HG03280 (cell line): ENCODE data around the gene ANKRD53.

Experiments
- ATAC-seq: cut with Tn5 transposase; IDR thresholded peaks from one replicate; pipeline ENCODE4 v1.9.1; 2021; ENCODE audit warnings: mild to moderate bottlenecking, moderate library complexity; ENCODE audit not compliant: unreplicated experiment

The ANKRD53 gene

DNA sequence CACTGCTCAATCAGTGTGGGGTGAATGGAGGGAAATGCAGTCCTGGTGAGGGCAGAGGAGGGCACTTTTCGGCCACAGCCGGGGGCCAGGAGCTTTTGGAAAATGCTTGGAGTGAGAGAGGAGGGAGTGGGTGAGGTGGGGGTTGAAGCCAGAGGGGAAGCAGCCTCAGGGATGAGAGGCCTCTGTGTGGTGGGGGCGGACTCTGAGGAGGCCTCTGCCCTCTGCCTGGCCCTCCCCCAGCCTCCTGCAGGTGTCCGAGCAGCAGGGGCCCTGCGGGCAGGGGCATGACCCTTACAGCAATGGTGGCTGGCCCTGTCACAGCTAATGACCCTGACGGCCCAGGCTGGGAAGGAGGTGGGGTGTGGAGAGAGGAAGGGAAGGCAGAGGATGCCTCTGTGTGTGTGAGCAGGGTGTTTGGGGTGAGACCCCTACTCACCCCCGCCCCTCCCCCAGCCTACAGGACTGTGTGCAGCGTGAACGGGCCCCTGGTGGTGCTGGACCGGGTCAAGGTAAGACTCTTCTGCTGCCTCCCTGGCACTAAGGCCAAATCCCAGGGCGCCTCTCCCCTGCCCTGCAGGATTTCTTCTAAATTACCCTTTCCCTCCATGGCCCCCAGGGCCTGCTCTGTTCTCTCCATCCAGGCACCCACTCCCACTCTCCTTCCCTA is 35.1 kb upstream of the ANKRD53 start:
- ATAC-seq = no peak

GRCh38 chr2:70944111-70944690 is 34.2 kb upstream of the ANKRD53 start:
- no peak for ATAC-seq

GRCh38 chr2:70946832-70947442 is 31.5 kb upstream of the ANKRD53 start:
- no peak for ATAC-seq

- no peak for ATAC-seq
Observed at GRCh38 chr2:70947556-70948184, 30.8 kb upstream of the ANKRD53 start.

DNA sequence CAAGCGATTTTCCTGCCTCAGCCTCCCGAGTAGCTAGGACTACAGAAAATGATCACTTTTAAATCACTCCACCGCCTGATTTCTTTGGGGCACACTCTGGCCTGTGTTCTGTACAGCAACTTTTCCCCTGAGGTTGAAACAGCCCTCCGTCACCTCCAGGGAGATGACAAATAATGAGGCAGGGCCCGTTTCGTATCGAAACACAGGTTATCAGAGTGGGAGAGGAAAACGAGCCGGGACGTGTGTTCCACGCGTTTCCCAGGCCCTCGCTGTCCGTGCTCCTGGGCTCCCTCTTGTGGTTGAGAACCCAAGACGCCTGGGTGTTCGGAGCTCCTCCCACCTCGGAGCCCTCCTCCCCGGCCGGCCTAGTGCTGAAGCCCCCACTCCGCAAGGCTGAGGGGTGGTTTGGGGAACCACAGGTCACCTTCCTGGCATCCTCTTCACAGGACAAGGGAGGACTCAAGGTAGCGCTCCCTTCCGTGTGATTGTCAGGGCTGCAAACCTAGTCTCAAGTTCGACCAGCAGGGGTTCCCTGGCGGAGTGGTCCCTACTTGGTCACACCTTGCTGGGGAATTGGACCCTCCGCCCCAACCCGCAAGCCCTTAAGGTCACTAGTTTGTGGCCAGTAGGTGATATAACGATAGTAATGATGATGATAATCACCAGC is 30.0 kb upstream of the ANKRD53 start:
- peak; percentile 91 for ATAC-seq

- ATAC-seq = no peak
Observed at GRCh38 chr2:70949086-70949485, 29.3 kb upstream of the ANKRD53 start.

DNA sequence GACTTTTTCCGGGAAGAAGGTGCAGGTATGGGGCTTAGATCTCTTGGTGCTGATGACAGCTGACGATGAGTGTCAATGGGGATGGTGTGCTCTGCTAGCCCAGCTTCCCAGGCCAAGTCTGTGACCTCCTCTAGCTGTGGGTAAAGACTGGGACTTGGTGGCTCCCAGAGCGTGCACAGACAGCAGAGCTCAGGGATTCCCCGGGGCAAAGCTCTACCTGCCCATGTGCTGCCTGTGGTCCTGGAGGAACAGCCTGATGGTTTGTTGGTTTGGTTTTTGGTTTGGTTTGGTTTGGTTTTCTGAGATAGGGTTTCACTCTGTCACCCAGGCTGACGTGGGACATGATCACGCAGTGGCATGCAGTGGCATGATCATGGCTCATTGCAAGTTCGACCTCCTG is 23.5 kb upstream of the ANKRD53 start:
- ATAC-seq = no peak

DNA sequence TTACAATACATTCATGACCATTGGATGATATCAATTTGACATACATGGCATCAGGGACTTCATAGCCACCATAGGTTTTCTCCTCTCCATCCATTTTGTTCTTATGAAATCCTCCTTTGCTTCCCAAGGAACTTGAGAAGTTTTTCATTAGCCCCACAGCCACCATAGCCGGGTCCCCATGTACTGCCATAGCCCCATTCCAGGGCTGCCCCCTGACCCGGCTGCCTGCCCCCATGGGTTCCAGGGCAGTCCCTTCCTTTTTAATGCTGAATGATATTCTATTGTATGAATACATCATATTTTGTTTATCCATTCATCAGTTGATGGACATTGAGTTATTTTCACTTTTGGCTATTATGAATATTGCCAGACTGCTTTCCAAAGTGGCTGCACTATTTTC is 22.3 kb upstream of the ANKRD53 start:
- no peak for ATAC-seq

- ATAC-seq = no peak
Observed at GRCh38 chr2:70957798-70958197, 20.6 kb upstream of the ANKRD53 start.

GRCh38 chr2:70958759-70959158 is 19.7 kb upstream of the ANKRD53 start:
- ATAC-seq = no peak

- ATAC-seq = no peak
Observed at GRCh38 chr2:70959271-70959761, 19.1 kb upstream of the ANKRD53 start.

GRCh38 chr2:70959851-70960832 is 18.3 kb upstream of the ANKRD53 start:
- ATAC-seq = no peak

DNA sequence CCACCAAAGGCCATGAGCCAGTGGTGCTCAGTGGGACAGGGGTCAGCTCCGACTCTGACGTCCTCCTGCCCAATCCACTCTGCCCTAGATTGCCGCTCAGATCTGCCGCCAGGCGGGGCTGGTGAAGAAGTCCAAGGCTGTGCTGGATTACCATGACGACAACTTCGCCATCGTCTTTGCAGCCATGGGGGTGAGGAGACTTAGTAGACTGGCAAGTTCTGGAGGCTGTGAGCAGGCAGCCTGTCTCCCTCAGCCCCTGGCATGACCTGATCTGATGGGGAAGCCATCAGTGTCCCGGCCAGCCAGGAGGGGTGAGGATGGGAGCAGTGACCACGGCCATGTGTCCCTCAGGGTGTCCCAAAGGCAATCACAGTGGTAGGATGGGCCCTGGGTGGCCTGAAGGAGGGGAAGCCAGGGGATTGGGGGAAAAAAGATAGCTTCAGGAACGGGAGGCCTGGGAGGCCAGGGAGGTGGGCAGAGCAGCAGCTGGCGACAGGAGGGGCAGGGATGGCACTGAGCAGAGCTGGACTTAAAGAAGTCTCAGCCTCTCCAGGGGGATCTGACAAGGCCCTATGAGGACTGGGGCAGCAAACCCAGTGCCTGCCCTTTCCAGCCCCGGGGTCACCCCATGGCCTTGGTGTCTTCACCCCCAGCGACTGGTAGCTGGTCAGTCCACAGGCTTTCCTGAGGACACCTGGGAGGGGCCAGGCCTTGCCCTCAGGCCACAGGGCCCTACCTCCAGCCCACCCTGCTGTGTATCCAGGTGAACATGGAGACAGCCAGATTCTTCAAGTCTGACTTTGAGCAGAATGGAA is 17.4 kb upstream of the ANKRD53 start:
- ATAC-seq = no peak

DNA sequence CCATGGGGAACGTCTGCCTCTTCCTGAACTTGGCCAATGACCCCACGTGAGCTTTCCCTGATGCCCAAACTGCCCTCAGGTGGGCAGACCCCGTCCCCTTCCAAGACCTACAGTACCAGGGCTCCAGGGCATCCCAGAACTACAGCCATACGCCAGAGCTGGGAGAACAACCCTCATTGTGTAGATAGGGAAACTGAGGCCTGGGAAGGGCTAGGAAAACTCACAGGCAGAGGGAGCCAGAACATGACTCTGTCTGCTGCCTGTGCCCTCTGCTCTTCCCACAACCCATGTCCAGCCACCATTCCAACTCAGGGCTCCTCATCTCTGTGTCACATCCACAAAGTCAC is 16.8 kb upstream of the ANKRD53 start:
- ATAC-seq = no peak

- ATAC-seq = no peak
Observed at GRCh38 chr2:70962211-70962884, 16.1 kb upstream of the ANKRD53 start.

DNA sequence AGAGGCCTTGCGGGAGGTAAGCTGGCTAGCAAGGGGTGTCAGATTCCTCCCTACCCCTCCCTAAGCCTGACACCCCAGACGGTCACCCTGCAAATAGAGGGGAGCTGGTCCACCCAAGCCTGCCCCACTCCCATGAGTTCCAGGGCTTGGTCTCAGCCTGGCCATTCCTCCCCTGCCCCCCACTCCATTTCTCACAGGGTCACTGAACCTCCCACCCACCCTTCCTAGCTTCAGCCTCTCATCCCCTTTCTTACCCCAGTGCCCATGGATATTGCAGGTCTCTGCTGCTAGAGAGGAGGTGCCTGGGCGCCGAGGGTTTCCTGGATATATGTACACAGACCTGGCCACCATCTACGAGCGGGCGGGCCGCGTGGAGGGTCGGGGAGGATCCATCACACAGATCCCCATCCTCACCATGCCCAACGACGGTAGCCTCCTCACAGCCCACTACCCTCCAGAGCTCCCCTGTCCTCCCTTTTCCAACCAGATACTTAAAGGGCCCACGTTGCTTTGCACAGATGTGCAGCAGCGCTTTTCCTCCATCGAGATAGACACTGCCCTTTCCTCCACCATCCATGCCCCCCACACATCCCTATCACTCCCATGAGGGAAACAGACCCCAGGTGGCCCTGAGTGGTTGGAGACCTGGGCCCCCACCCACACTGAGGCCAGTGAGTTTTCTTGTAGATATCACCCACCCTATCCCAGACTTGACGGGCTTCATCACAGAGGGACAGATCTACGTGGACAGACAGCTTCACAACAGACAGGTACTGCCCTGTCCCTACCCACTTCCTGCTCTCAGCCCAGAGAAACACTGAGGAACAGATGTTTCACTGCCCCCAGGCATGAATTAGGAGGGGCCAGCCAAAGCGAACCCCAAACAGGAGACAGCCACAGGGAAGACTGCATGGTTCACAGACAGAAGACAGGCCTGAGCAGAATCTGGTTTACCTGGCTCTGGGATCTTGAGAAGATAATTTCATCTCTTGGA is 15.2 kb upstream of the ANKRD53 start:
- ATAC-seq = no peak

- no peak for ATAC-seq
Observed at GRCh38 chr2:70964133-70964532, 14.3 kb upstream of the ANKRD53 start.
